PFSK-1 (cell line): ENCODE results near the gene LPCAT3.

Experiments used
- POLR2AphosphoS5 ChIP-seq: IDR thresholded peaks from 2 replicates; pipeline ENCODE4 v1.6.1; 2012; ENCODE audit warnings: low read depth, mild to moderate bottlenecking, control low read depth, low read length, moderate library complexity
- REST ChIP-seq, 2 experiments: IDR thresholded peaks; 2 replicates each; pipeline versions ENCODE4 v1.6.1 to v1.8.0; 2011 to 2012; ENCODE audit warnings: low read depth in 2 of 2, low read length in 2 of 2, control low read depth in 1 of 2, inconsistent platforms in 1 of 2, mild to moderate bottlenecking in 1 of 2, moderate library complexity in 1 of 2; ENCODE audit not compliant: insufficient read depth in 1 of 2
- TAF1 ChIP-seq: IDR thresholded peaks from 2 replicates; pipeline ENCODE4 v1.6.1; 2012; ENCODE audit warnings: low read length, control low read depth, borderline replicate concordance; ENCODE audit not compliant: insufficient read depth

- TF ChIP-seq REST (IDR thresholded peaks at IDR 0.05; ENCODE audit: insufficient read depth in 1 of 2, low read depth in 2 of 2, low read length in 2 of 2), result no peak
- no peak for TF ChIP-seq TAF1
- no peak for TF ChIP-seq POLR2AphosphoS5
Measured at GRCh38 chr12:6963016-6963731, 55.1 kb downstream of the LPCAT3 start.
